ENCODE measurements around the gene ADSS2.
"Not testable (repeated sequence)": the region's sequence is repeated elsewhere in the genome, so short reads cannot be mapped to it uniquely, and the experiment has no call there.

Gene ADSS2

DNA sequence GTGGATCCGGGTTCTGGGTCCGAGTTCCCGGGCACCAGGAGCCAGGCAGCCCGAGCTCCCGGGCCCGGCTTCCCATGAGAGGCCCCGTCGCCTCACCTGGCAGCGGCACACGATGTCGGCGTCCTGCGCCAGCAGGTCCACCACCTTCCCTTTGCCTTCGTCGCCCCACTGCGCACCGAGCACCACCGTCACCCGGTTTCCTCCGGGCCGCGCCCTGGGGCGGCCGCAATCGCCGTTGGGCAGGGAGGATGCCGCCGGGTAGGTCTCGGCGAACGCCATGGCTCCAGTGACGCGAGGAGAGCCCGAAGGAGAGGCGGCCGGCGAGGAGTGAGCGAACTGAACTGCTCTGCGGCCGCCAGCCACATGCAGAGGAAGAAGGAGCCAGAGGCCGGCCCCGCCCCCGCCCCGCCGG lies at the start of gene ADSS2:
Gene ADSS2, minus strand, starts transcription at position 371 of the 412 bp plus-strand sequence. Its CDS starts 92 bp downstream, at position 279.
- H3K4me1 ChIP-seq (ENCODE audit: insufficient read depth, low read length), result peaks cover 40% of the 10 kb centered on the region
- H3K27ac ChIP-seq (ENCODE audit: low read length), result peak within 1 kb of the TSS; percentile 98
- no peak for TF ChIP-seq EZH2 (IDR thresholded peaks at IDR 0.05; ENCODE audit: borderline replicate concordance, low read depth, low read length, severe bottlenecking)
- TF ChIP-seq, protein P1, sequence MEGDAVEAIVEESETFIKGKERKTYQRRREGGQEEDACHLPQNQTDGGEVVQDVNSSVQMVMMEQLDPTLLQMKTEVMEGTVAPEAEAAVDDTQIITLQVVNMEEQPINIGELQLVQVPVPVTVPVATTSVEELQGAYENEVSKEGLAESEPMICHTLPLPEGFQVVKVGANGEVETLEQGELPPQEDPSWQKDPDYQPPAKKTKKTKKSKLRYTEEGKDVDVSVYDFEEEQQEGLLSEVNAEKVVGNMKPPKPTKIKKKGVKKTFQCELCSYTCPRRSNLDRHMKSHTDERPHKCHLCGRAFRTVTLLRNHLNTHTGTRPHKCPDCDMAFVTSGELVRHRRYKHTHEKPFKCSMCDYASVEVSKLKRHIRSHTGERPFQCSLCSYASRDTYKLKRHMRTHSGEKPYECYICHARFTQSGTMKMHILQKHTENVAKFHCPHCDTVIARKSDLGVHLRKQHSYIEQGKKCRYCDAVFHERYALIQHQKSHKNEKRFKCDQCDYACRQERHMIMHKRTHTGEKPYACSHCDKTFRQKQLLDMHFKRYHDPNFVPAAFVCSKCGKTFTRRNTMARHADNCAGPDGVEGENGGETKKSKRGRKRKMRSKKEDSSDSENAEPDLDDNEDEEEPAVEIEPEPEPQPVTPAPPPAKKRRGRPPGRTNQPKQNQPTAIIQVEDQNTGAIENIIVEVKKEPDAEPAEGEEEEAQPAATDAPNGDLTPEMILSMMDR (IDR thresholded peaks at IDR 0.05; ENCODE audit: borderline replicate concordance, extremely low read depth, low read length, poor library complexity, severe bottlenecking), result no peak
- peak within 1 kb of the TSS; percentile 83 for H3K4me2 ChIP-seq (ENCODE audit: insufficient read depth, low read length)
- peaks cover 4% of the 10 kb centered on the region; the same call in 1 of the 2 replicates for H4K20me1 ChIP-seq (ENCODE audit: insufficient read depth, low read length)
- H3K36me3 ChIP-seq (ENCODE audit: insufficient read depth, low read length), result peaks cover 22% of the 10 kb centered on the region
- H3K27me3 ChIP-seq (ENCODE audit: insufficient read depth, low read length, poor library complexity), result no peaks in the 10 kb centered on the region
- peaks cover 51% of the 10 kb centered on the region for H3K79me2 ChIP-seq (ENCODE audit: insufficient read depth, low read length)
- H2AFZ ChIP-seq (ENCODE audit: low read depth, low read length), result peak within 1 kb of the TSS; percentile 97
- H3K4me3 ChIP-seq (ENCODE audit: low read depth in 1 of 2, low read length in 2 of 2), result peak within 1 kb of the TSS; percentile 59 to 80
- no peak for ATAC-seq (ENCODE audit: insufficient read depth, low read depth)
- no peak for DNase-seq
- H3K9ac ChIP-seq (ENCODE audit: low read depth, low read length), result peak within 1 kb of the TSS; percentile 91
- H3K9me3 ChIP-seq (ENCODE audit: insufficient read depth, low read length, severe bottlenecking), result no peaks in the 10 kb centered on the region

DNA sequence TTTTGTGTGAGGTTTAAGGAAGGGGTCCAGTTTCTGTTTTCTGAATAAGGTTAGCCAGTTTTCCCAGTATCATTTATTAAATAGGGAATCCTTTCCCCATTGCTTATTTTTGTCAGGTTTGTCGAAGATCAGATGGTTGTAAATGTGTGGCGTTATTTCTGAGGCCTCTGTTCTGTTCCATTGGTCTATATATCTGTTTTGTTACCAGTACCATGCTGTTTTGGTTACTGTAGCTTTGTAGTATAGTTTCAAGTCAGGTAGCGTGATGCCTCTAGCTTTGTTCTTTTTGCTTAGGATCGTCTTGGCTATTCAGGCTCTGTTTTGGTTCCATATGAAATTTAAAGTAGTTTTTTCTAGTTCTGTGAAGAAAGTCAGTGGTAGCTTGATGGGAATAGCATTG lies 48.8 kb upstream of the ADSS2 start:
- not testable (repeated sequence) for H3K4me1 ChIP-seq (ENCODE audit: insufficient read depth, low read length); H3K36me3 ChIP-seq (ENCODE audit: insufficient read depth, low read length); DNase-seq; H2AFZ ChIP-seq (ENCODE audit: low read depth, low read length); H3K9ac ChIP-seq (ENCODE audit: low read depth, low read length); H3K4me3 ChIP-seq (ENCODE audit: low read depth in 1 of 2, low read length in 2 of 2); H3K9me3 ChIP-seq (ENCODE audit: insufficient read depth, low read length, severe bottlenecking); H3K27me3 ChIP-seq (ENCODE audit: insufficient read depth, low read length, poor library complexity); H3K27ac ChIP-seq (ENCODE audit: low read length); ATAC-seq (ENCODE audit: insufficient read depth, low read depth); H4K20me1 ChIP-seq (ENCODE audit: insufficient read depth, low read length); H3K4me2 ChIP-seq (ENCODE audit: insufficient read depth, low read length); H3K79me2 ChIP-seq (ENCODE audit: insufficient read depth, low read length)

DNA sequence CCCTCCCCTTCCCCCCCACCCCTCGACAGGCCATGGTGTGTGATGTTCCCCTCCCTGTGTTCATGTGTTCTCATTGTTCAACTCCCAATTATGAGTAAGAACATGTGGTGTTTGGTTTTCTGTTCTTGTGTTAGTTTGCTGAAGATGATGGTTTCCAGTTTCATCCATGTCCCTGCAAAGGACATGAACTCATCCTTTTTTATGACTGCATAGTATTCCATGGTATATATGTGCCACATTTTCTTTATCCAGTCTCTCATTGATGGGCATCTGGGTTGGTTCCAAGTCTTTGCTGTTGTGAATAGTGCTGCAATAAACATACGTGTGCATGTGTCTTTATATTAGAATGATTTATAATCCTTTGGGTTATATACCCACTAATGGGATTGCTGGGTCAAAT lies 47.8 kb upstream of the ADSS2 start:
- ATAC-seq (ENCODE audit: insufficient read depth, low read depth); H3K9ac ChIP-seq (ENCODE audit: low read depth, low read length); H3K4me3 ChIP-seq (ENCODE audit: low read depth in 1 of 2, low read length in 2 of 2); H3K4me2 ChIP-seq (ENCODE audit: insufficient read depth, low read length); H3K36me3 ChIP-seq (ENCODE audit: insufficient read depth, low read length); H4K20me1 ChIP-seq (ENCODE audit: insufficient read depth, low read length); H3K4me1 ChIP-seq (ENCODE audit: insufficient read depth, low read length); H2AFZ ChIP-seq (ENCODE audit: low read depth, low read length); H3K27me3 ChIP-seq (ENCODE audit: insufficient read depth, low read length, poor library complexity); H3K27ac ChIP-seq (ENCODE audit: low read length); H3K79me2 ChIP-seq (ENCODE audit: insufficient read depth, low read length); DNase-seq; H3K9me3 ChIP-seq (ENCODE audit: insufficient read depth, low read length, severe bottlenecking): not testable (repeated sequence)

DNA sequence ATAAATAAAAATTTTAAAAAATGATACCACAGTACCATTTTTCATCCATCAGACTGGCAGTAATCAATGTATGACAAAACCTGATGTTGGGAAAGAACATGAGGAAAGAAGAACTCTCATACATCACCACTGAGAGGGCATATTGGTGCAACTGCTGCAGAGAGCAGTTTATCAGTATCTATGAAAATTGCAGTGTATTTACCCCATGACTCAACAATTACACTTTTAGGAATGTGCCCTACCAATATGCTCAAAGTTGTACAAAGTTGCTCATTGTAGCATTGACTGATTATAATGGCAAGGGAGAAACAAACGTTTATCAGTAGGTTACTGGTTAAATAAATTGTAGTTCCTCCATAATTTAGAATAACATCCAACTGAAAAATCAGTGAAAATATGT lies 46.1 kb upstream of the ADSS2 start:
- H3K9me3 ChIP-seq (ENCODE audit: insufficient read depth, low read length, severe bottlenecking), result no peaks in the 10 kb centered on the region
- H3K4me2 ChIP-seq (ENCODE audit: insufficient read depth, low read length), result no peak overlapping the region
- no peaks in the 10 kb centered on the region for H3K36me3 ChIP-seq (ENCODE audit: insufficient read depth, low read length)
- H3K9ac ChIP-seq (ENCODE audit: low read depth, low read length), result no peak overlapping the region
- ATAC-seq (ENCODE audit: insufficient read depth, low read depth), result no peak
- H2AFZ ChIP-seq (ENCODE audit: low read depth, low read length), result no peak overlapping the region
- H3K27ac ChIP-seq (ENCODE audit: low read length), result no peak overlapping the region
- H3K4me1 ChIP-seq (ENCODE audit: insufficient read depth, low read length), result no peaks in the 10 kb centered on the region
- no peaks in the 10 kb centered on the region for H3K79me2 ChIP-seq (ENCODE audit: insufficient read depth, low read length)
- H3K27me3 ChIP-seq (ENCODE audit: insufficient read depth, low read length, poor library complexity), result no peaks in the 10 kb centered on the region
- TF ChIP-seq, protein P1 (IDR thresholded peaks at IDR 0.05; ENCODE audit: borderline replicate concordance, extremely low read depth, low read length, poor library complexity, severe bottlenecking), result no peak
- TF ChIP-seq EZH2 (IDR thresholded peaks at IDR 0.05; ENCODE audit: borderline replicate concordance, low read depth, low read length, severe bottlenecking), result no peak
- H3K4me3 ChIP-seq (ENCODE audit: low read depth in 1 of 2, low read length in 2 of 2), result no peak overlapping the region
- no peaks in the 10 kb centered on the region for H4K20me1 ChIP-seq (ENCODE audit: insufficient read depth, low read length)
- no peak for DNase-seq
